ENCODE measurements around the gene SLC51B. TPM values are rescaled to one million over a fixed set of nuclear protein-coding genes. Genes with fewer than 3 reads are reported as not detected.

The SLC51B gene
- total RNA-seq, 2 experiments from 2014 or later: not detected

GRCh38 chr15:65101891-65102708 is 56.9 kb downstream of the SLC51B start:
- H3K4me1 Mint-ChIP-seq: peaks cover 2% of the 10 kb centered on the region
- peak overlapping the region; percentile 42 for H3K27ac Mint-ChIP-seq
- no peak for DNase-seq
- no peak overlapping the region for H3K4me3 Mint-ChIP-seq
- H3K9me3 Mint-ChIP-seq: no peaks in the 10 kb centered on the region
- H3K36me3 Mint-ChIP-seq (ENCODE audit: low read depth): peaks cover 11% of the 10 kb centered on the region
- CTCF ChIA-PET: interaction anchor here (0.6 to 2.0 kb wide), 8 partner anchors 10 to 47 kb away, joined by 3 to 8 read pairs (median 4); partner anchors contain the start of gene UBAP1L
- H3K27me3 Mint-ChIP-seq: no peaks in the 10 kb centered on the region
- POLR2A ChIA-PET: no interaction called here

DNA sequence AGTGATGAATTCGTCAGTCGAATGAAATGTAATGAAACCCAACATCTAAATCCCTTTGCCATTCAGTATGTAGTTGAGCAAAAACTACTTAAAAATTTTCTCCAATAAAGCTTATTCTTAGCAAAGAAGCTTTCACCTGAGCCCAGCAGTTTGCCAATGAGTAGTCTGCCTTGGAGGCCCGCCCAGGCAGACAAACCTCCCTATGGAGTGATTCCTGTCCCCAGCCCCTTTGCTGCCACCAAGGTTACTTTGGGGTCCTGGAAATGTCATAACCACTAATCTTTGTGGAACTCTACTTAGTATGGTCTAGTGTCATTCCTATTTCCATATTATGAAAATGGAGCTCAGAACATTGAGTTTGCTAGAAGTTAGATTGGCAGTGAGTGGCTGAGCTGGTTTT is 57.7 kb downstream of the SLC51B start:
- Mint-ChIP-seq H3K4me3 (no peak overlapping the region), H3K36me3 (ENCODE audit: low read depth) (peaks cover 11% of the 10 kb centered on the region), H3K4me1 (peaks cover 2% of the 10 kb centered on the region), H3K9me3 (no peaks in the 10 kb centered on the region), H3K27ac (no peak overlapping the region), H3K27me3 (no peaks in the 10 kb centered on the region)
- CTCF ChIA-PET: interaction anchor here (1.6 to 1.8 kb wide), 2 partner anchors 11 to 16 kb away, joined by 4 to 6 read pairs; no protein-coding TSS in a partner anchor
- no peak for DNase-seq
- POLR2A ChIA-PET: no interaction called here

Other genes with a start within 250 kb of the SLC51B start
- 10 to 100 TPM; 56.8 to 66.1 TPM for gene PIF1, start 219.7 kb upstream of the SLC51B start, total RNA-seq
- gene PLEKHO2, start 203.5 kb upstream of the SLC51B start, total RNA-seq: 10 to 100 TPM; 25.4 to 27.6 TPM
- gene ANKDD1A, start 133.5 kb upstream of the SLC51B start, total RNA-seq: 1 to 10 TPM in 1 of 2 experiments, under 1 TPM in 1; 0.87 to 1.1 TPM
- gene SPG21, start 55.5 kb upstream of the SLC51B start, total RNA-seq: 10 to 100 TPM; 59.0 to 65.5 TPM
- 10 to 100 TPM; 13.7 to 15.9 TPM for gene MTFMT, start 15.7 kb upstream of the SLC51B start, total RNA-seq
- gene RASL12, start 22.6 kb downstream of the SLC51B start, total RNA-seq: not detected
- not detected for gene KBTBD13, start 31.4 kb downstream of the SLC51B start, total RNA-seq
- gene UBAP1L, start 69.8 kb downstream of the SLC51B start, total RNA-seq: 1 to 10 TPM; 3.8 to 5.3 TPM
- gene PDCD7, start 88.4 kb downstream of the SLC51B start, total RNA-seq: 10 to 100 TPM; 19.5 to 26.5 TPM
- gene CLPX, start 140.0 kb downstream of the SLC51B start, total RNA-seq: 10 to 100 TPM; 44.9 to 47.3 TPM
- gene CILP, start 166.1 kb downstream of the SLC51B start, total RNA-seq: under 1 TPM; 0.04 to 0.12 TPM
- 10 to 100 TPM; 19.0 to 21.7 TPM for gene PARP16, start 241.5 kb downstream of the SLC51B start, total RNA-seq